ENCODE data around the gene TMEM117. TPM values are rescaled to one million over a fixed set of nuclear protein-coding genes. Genes with fewer than 3 reads are reported as not detected.
"Not testable (repeated sequence)": the region's sequence is repeated elsewhere in the genome, so short reads cannot be mapped to it uniquely, and the experiment has no call there.

Gene TMEM117
- polyA plus RNA-seq, 5 donors = 5.4 to 7.3 (median 6.0) TPM

- no peak for DNase-seq
These were observed 381.4 kb downstream of the TMEM117 start for GRCh38 chr12:44217146-44217883.

DNA sequence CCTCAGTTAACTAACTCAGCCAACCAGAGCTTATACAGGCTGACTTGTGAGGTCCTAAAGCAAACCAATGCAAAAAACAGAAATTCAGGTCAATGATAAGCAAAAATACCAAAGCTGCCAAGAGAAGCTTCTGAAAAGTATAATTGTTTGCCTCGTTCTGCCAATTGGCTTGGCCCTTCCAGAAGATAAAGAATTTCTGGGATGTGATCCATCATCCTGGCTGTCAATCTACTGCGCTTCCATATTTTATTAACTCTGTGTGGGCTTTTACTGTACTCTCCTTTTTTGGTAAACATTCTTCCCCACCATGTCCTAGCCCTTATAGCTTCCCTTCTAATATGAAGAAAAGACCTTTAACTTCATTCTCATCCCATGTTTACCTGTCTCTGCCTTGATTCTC, 387.9 kb downstream of the TMEM117 start:
- no peak for DNase-seq

- peak in 1 of 2 donors; percentile 2 for DNase-seq
These were observed 388.7 kb downstream of the TMEM117 start for GRCh38 chr12:44224399-44225148.

DNA sequence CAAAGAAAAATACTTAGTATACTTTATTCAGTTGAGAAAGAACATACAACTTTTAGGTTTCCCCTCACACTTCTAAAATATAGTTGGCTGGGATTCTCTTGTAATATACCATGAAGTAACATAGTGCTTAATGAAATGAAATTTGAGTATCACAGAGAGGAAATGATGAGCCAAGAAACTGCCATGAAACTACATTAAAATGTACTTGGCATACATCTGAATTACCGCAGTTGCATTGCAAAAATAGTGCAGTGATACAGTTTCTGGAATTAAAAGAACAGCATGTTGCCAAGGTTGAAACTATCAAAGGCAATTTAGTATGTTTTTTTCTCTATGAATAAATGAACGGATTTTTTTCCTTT, 389.2 kb downstream of the TMEM117 start:
- DNase-seq = peak; percentile 67 to 72

- DNase-seq = no peak
These were observed 391.7 kb downstream of the TMEM117 start for GRCh38 chr12:44227616-44228015.

DNA sequence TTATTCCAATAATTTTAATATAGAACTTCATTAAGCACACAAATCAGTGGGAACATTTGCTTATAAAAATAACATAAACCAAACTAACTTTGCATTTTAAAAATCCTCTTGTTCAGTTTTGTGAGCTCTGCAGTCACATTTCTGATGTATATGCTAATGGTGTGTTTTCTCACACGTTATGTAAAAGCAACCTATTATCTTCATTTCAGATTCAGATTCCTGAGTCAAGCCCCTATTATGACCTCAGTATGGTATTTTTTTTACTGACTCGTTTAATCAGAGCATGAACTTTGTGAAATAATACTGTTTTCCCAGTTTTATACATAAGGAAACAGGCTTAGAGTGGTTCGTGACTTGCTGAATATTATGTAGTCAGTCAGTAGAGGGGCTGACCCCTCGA, 394.0 kb downstream of the TMEM117 start:
- no peak for DNase-seq

DNA sequence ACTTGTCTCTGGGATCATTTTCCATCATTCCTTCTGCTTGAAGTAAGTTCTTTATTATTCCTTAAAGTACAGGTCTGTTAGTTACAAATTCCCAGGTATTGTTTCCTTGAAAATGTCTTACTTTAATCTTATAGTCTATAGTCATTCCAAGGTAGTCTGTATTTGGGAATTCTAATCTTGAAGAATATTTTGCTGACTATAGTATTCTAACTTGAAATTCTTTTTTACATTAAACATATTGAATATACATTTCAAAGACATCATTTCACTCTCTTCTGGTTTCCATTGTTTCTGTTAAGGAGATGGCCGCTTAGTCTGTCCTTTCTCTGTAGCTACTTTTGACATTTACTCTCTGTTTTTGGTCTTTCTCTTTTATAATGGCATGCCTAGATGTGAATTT, 399.8 kb downstream of the TMEM117 start:
- DNase-seq = no peak

DNA sequence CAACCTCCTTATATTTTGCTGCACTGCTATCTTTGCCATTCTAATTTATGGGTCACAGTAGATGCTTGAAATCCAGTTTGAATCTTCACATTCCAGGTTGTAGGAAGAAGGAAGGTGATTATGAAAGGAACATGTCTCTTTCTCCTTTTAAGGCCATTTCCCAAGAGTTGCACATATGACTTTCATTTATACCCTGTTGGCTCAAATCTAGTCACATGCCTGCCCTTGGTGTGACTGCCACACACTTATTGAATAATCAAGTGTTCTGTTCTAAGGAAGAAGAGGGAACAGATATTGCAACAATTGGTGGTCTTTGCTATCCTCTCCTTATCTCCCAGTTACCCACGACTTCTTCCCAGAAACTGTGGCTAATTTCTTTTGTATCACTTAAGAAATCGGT, 404.3 kb downstream of the TMEM117 start:
- DNase-seq = no peak

- no peak for DNase-seq
These were observed 410.1 kb downstream of the TMEM117 start for GRCh38 chr12:44245932-44246331.

GRCh38 chr12:44246482-44247105, 410.7 kb downstream of the TMEM117 start:
- DNase-seq = no peak

DNA sequence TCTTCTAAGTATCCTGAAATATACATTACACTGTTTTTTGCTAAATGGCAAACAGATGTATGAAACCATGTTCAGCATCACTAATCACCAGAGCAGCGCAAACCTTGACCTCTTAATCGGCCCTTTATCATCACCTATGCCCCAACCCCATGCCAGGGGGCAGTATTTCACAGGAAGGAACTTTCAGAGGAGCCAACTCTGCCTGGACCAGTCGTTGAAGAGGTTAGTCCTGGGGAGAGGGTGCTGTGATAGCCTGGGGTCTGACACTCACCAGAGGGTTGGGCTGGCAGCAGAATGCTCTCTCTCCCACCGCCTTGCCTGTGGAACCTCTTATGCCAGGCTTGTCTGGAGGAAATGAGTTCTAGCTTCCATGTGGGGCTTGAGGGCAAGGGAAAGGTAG, 411.7 kb downstream of the TMEM117 start:
- DNase-seq = no peak

- DNase-seq = no peak
These were observed 412.6 kb downstream of the TMEM117 start for GRCh38 chr12:44248436-44248835.

GRCh38 chr12:44250440-44250839, 414.6 kb downstream of the TMEM117 start:
- not testable (repeated sequence) for DNase-seq

DNA sequence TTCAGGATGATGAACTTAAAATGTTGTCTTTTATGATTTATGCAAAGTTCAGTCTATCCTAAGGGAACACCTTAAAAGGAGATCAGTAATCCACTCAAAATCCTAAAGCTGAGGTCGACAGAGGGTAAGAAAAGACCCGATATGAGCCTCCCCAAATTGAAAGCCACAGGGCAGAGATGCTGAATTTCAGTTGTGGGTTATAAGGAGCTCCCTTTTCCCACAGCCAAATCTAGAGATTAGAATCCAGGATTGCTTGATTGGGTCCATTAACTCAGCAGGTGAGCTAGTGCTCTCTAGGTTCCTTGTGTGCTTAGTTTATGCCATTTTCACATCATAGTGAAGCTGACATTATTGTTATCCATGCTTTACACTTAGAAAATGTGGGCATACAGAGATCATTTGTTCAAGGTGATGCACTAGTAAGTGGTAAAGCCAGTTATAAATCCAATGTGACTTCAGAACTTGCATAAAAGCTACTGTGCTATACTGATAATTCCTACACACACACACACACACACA, 417.5 kb downstream of the TMEM117 start:
- DNase-seq = no peak

GRCh38 chr12:44258246-44258645, 422.4 kb downstream of the TMEM117 start:
- no peak for DNase-seq

- no peak for DNase-seq
These were observed 424.0 kb downstream of the TMEM117 start for GRCh38 chr12:44259890-44260289.

GRCh38 chr12:44260581-44260980, 424.7 kb downstream of the TMEM117 start:
- DNase-seq = no peak

GRCh38 chr12:44285321-44285960, 449.6 kb downstream of the TMEM117 start:
- DNase-seq = no peak

GRCh38 chr12:44286336-44286735, 450.5 kb downstream of the TMEM117 start:
- no peak for DNase-seq

DNA sequence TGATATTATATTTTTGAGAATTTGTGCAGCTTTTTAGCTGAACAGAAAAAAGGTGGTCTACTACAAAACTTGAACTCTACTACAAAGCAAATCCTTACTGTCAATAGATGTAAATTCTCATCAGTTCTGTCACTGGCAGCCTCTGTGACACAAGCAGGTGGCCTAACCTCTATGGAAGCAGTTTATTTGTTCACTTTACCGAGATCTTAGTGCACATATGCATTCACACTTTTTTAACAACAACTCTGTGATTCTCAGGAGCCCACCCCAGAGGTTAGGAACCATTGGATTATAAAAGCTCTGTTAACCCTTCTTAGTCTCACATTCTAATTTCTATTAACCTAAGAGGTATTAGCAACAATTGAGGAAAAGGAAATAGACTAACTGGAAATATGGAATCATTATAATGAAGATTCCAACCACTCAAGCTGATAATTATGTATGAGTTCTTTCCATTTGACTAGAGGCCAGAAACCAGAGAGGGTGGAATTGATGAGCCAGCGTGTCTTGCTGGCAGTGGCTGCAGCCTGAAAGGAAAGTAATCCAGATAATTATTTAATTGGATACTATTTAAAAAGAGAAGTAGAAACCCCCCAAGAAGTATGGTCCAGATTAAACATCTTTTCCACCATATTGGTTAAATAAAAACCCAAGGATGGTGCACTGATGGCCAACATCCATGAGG, 451.1 kb downstream of the TMEM117 start:
- DNase-seq = no peak

DNA sequence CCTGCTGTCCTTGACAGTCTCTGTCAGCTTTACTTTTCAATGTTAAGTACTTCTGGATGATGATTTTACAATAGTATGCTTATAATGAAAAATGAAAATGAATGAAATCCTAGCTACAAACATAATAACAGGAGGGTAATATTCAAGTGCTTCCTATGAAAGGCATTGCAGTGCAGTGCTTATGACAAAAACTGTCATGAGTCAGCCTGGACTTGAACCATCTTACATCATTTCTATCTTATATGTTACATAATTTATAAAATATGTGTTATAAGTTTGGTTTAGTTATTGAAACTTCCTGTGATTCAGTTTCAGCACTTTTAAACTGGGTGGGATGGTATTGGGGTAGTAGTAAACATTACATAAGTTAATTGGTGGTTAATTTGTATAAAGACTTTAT, 451.7 kb downstream of the TMEM117 start:
- no peak for DNase-seq

- no peak for DNase-seq
These were observed 458.8 kb downstream of the TMEM117 start for GRCh38 chr12:44294649-44295048.

Data from right lung (tissue), 5 donors.